NCI-H187 (cell line): ENCODE results near the gene SSH2.

ENCODE experiments used
- DNase-seq, 2 experiments: peaks; one replicate each; lab custom pipeline; 2025; lab: John Stamatoyannopoulos, UW

Gene SSH2

DNA sequence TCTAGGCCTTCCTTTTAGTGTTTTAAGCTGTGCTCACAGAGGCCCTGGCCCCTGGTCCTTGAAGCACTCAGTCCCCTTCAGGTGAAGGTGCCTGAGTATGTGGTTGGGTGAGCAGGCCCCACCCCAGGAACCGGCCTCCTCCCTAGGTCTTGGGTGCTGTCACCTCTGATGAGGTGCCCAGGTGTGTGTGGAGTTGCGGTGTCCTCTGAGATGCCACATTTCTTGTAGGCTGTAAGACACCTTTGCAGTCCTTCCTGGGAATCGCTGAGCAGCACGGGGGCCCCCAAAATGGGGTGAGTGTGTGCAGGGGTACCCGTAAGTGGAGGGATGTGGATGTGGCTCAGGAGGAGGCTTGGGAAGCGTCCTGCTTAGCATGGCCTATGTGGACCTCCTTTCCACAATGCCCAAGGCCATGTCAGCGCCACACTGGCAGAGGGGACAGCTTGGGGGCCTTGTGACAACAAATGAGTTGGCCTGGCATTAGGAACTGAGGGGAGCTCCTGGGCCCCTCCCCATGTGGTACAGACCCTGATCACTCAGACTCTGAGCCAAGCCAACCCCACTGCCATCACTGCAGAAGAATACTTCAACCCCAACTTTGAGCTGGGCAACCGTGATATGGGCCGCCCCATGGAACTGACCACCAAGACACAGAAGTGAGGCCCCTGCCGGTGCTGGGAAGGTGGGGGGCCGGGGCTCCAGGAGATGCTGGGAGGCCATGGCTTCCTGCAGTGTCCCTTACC, 318.5 kb downstream of the SSH2 start:
- DNase-seq, result no peak

DNA sequence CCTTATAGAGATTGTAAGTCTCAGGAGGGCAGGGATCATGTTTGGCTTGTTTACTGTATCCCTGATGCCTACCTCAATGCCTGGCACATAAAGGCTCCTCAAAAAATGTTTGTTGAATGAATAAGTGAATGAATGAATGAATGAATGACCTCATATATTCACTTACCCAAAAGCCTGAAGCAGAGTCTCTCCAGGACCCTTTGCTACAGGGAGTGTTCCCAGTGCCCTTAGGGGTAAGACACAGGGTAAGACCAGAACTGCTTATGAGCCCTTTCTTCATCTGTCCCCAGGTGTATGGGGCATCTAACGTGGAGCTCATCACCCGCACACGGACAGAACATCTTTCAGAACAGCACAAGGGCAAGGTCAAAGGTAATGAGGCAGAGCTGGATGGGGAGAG, 319.6 kb downstream of the SSH2 start:
- DNase-seq, result no peak

DNA sequence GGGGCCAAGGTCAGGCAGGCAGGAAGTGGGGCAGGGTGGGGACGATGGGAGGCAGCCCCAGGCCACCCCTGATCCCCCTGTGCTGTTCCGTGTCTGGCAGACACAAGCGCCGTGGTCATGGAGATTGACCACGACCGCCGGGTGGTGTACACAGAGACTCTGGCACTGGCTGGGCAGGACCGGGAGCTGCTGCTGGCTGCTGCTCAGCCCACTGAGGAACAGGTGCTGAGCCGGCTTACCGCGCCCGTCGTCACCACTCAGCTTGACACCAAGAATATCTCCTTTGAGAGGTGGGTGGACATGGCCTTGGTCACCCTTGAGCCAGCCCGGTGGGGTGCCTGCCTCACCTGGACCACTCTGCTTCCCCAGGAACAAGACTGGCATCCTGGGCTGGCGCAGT, 321.0 kb downstream of the SSH2 start:
- DNase-seq, result no peak

DNA sequence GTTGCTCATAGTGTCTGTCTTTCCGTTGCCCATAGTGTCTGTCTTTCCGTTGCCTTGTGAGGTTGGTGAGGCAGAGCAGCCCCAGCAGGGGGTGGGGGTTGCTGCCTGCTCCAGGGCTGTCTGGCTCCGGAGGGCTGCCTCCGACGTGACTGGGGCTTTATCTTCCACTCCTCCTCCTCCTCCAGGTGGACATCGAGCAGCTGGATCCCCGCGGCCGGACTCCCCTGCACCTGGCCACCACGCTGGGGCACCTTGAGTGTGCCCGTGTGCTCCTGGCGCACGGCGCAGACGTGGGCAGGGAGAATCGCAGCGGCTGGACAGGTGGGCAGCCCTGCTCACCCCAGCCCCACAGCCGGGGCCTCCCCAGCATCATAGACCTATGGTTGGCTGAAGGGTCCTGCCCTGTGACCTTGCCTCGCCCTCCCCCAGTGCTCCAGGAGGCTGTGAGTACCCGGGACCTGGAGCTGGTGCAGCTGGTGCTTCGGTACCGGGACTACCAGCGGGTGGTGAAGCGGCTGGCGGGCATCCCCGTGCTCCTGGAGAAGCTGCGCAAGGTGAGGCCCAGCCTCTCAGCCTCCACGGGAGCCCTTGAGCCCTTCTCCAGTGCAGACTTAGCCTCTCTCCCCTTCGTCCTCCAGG, 322.4 kb downstream of the SSH2 start:
- no peak for DNase-seq

DNA sequence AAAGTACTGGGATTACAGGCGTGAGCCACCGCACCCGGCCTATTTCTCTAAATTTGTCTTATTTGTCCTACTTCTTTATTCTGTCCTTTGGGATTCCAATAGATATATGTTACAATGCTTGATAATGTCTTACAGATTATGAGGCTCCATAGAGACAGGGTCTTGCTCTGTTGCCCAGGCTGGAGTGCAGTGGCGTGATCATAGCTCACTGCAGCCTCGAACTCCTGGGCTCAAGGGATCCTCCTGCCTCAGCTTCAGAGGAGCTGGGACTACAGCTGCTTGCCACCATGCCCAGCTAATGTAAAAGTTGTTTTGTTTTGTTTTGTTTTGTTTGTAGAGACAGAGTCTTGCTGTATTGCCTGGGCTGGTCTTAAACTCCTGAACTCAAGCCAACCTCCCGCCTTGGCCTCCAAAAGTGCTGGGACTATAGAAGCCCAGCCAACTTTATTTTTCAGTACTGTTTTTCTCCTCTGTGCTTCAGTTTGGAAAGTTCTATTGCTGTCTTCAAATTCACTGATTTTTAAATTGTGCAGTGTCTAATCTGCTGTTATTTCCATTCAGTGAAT, 326.8 kb downstream of the SSH2 start:
- DNase-seq, result no peak

DNA sequence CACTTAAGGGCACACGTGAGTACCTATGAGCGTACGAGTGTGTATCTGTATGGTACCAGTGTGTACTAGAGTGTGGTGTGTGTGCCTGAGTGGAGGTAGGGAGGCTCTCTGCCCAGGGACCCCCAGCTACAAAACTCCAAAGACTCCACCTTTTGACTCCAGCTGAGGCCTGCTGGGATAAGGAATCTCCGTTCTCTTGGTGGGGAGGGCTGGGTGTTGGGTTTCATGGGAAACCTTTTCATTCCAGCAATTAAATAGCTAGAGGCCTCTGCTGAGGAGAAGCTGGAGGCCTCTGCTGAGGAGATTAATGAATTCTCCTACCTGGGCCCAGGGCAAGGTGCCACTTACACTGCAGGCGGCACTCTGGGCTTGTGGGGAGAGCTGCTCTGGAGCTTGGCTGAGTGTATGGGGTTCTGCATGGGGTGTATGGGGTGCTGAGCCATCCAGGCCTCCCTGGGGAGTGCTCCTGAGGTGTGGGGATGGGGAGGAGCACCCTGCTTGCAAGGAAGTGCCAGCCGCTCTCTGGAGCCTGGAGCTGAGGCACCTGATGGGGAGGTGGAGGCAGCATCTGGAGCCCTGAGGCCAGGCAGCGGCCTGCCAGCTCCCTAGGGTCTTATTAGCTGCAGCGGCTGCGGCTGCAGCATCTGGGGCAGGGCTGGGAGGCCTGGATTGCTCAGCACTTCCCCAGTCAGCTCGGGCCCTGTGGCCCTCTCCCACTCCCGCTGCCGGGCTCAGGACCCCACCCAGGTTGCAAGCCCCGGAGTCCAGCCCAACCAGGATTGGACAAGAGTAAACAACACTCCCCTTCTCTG, 332.5 kb downstream of the SSH2 start:
- DNase-seq, result no peak

DNA sequence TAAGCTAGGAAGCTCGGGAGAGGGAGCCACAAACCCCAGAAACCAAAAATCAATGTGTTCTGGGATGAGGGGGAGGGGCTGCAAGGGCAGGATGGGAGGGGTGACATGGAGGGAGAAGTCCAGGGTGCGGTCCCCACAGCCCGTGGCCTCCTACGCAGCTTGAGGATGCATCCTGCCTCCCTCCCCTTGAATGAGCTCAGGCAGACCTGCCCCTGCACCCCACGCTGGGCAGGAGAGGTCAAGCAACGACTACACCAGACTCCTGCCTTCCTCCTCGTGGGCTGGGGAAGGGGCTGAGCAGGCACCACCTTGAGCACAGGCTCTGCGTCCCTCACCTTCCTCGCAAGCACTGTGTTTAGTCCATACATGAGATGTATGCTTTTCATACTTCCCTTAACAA, 333.2 kb downstream of the SSH2 start:
- DNase-seq, result no peak

DNA sequence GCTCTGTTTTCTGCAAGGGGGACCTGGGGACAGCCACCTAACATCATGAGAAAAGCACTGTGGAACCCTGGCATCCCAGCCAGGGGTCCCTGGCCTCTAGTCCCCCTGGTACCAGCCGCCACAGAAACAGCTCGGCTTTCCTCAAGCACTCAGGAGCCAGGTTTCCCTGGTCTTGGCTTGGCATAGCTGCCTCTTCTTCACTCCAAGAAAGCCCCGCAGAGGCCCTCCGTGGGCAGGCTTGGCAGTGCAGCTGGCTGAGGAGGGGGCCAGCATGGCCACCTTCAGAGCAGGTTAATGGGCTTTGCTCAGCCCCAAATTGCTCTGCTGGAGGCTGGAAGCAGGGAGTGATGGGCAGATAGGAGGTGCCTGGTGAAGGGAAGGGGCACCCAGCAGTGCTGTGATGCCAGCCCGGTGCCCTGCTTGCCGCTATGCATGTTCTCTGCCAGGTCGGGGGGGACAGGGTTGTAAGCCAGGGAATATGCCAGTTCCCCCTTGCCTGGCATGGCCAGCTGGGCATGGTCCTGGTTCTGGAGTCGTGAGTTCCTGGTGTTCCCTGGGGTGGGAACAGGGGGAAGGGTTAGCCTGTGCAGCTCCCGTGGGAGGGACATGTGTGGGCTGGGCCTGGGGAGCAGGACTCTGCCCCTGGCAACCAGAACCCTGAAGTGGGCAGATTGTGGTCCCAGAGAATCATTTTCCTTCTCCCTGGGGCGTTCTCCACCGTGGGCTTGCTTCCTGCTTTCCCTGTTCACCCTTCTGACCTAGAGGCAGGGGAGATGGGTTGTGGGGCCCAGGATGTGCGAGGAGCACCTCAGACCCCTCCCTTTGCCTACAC, 333.9 kb downstream of the SSH2 start:
- no peak for DNase-seq

DNA sequence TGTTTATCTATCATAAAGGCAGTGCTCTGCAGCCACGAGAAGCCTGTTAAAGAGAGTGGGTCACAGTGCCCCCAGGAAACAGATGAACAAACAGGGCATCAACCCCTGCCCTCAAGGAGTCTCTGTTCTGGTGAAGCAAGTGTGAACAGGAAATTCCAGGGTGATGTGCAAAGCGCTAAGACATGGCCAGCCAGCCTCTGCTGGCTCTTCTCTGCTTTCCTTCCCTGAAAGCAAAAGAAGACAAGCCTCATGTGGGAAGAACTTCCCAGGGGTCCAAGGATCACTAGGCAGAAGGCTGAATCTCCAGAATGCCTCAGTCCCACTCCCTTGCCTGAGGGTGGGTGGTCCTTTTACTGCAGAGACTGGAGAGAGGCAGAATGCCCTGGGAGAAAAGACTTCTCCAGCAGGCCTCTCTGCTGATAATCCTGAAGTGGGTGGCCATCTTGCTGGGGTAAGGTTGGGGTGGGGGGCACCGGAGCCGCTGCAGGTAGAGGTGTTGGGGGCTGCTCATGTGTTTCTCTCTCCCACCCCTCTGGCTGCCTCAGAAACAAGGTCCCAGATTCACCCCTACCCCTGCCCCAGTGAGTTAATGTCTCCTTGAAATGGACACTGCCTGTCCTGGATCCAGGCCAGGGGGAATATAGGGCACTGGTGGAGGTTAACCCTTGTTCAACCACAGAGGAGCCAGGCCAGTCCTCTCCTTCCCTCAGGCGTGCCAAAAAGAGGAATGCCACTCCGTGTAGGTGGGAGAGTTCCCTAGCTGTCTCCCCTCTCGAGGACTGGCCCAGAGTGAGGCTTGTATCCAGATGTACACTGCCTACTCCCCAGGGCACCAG, 334.7 kb downstream of the SSH2 start:
- DNase-seq, result no peak

DNA sequence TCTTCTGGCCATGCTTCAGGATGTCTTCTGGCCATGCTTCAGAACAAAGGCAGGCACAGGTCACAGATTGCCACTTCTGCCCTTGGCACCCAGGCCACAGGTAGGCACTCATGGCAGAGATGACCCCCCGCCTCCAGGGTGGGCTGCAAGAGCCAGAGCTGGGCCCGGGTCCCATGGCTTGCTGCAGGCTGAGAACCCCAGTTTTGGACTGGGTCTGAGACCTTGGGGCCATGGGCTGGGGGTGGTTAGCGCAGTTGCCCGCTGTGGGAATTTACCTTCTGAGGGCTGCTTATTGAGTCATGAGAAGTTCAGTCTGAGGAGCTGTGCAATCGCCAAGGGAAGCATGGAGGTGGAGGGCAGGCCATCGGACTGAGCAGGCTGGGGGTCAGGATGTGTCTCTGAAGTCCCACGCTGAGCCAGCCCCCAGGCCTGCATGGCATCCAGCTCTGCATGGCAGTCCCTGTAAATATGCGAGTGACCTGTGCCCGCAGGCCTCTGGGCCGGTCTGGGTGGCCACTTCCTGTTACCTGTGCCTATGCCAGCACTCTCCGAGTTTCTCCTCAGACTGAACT, 335.4 kb downstream of the SSH2 start:
- no peak for DNase-seq

DNA sequence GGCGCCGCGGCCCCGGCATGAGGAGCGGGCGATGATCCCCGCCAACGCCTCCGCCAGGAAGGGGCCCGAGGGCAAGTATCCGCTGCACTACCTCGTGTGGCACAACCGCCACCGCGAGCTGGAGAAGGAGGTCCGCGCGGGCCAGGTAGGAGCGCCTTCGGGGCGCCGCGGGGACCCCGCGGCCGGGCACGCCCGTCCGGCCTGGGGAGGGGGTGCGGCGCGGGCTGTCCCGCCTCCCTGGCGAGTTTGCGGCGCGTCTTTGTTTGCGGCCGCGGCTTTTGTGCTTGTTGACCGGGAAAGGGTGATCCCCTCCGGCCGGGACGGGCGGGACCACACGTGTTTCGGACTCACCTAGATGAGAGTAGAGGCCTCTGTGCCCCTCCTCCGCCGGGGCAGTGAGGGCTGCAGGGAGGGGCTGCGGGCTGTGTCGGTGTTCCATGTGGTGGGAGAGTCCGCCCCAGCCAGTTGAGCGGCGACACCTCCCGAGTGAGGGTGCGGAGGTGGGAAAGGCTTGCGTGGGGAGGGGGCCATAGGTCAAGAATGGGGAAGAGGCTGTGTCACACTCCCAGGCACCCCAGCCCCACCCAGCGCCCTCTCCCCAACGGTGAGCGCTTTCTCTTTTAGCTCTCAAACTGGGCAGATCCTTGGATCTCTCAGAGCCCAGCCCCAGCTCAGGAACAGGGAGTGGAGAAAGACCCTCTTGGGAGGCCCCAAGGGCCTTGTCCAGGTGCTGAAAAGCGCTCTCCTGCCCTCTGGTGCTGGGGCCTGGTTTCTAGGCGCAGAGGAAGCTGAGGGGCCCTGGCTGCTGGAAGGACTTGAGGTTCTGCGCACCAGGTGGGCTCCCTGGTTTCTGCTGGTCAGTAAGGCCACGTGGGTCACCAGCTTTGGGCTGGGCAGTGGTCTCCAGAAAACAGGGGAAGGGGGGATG, 336.2 kb downstream of the SSH2 start:
- DNase-seq, result no peak

DNA sequence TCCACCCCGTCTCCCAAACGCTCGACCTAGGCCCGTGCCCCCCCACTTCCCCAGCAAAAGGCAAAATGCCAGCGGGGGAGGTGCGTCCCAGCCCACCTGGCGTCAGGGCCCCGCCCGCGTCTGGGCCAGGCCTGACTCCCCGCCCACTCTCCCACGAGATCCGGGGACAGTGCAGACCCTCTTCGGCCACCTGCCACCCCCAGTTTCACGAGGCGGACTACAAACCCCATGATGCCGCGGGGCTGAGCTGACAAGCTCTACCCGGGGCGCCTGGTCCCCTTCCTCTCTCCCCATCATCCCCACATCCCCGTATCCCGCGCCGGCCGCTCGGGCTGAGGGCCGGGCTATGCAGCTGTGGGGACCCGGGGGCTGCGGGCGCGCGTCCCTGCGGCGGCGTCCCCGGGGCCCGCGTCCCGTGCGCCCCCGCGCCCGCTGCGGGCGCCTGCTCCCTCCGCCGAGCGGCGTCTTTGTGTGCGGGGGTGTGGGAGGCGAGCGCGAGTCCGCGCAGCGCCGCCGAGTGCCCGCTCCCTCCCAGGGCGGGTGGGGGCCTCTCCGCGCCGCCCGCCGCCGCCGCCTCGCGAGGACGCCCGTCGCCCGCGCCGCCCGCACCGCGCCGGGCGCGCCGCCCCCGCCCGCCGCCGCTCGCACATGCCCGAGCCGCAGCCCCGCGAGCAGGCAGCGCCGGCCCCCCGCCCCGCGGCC, 337.0 kb downstream of the SSH2 start, which contains the start of gene ANKRD13B:
ANKRD13B (plus strand) TSS at position 283 of the 702 bp plus-strand sequence. CDS start 490 bp downstream, outside the sequence.
- peak in 1 of 2 experiments; percentile 28 for DNase-seq

DNA sequence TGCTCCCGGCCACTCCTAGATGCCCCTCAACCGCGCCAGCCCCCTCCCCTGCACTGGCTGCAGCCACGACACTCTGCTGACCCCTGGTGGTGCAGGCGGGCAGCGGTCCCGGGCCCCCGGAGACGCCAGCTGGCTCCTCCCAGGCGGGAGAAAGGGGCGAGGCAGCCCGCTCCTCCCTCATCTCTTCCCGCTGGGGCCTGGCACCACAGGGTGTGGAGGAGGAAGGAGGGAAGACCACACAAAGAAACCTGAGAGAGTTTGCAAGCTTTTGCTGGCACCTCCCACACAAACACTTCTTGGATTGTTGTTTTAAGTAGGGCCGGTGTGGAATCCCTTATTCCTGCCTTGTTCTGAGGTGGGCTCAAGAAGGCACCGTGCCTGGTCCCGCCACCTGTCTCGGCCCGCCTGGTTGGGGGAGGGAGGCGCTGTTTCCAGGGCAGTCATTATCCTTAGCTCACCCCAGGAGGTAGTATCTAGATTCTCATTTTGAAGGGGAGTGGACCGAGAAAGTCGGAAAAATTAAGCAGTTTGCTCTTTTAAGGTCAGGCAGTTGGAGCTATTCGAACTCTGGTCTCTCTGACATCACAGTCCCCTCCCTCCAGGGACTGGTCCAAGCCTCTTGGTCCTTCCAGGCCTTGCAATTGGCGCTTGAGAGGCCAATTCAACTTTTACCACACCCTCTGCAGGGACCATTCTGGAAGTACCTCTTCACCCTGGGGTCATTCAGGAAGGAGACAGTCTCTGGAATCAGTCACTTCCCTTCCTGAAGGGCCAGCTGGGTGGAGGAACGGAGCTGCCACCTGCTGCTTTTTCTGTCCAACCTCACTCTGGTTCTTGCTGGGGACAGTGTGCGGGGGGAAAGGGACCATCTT, 338.1 kb downstream of the SSH2 start:
- peak; percentile 77 to 82 for DNase-seq

DNA sequence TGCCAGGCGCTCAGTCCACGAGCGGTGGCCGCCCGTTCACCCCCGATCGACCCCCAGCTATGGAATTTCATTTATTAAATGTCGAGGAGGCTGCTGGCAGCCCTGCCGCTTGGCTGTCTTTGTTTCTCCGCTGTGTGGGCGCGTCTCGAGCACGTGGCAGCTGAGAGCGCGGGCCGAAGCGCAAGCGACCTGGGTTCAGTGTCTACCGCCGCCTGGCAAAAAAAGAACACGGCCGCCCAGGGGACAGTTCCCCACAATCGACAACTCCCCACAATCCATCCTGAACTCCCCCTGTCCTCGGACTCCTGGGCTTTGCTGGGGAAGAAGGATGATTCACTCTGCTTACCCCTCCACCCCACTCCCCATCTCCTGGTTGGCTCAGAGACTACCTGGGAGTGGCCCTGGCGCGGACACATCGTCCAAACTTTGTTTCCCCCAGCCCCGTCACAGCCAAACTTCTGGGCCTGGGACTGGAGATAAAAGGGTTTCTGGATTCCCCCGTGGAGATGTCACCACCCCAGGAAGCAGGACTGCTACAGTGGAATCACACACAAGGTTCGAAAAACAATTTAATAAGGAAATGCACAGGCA, 338.8 kb downstream of the SSH2 start:
- DNase-seq, result no peak

DNA sequence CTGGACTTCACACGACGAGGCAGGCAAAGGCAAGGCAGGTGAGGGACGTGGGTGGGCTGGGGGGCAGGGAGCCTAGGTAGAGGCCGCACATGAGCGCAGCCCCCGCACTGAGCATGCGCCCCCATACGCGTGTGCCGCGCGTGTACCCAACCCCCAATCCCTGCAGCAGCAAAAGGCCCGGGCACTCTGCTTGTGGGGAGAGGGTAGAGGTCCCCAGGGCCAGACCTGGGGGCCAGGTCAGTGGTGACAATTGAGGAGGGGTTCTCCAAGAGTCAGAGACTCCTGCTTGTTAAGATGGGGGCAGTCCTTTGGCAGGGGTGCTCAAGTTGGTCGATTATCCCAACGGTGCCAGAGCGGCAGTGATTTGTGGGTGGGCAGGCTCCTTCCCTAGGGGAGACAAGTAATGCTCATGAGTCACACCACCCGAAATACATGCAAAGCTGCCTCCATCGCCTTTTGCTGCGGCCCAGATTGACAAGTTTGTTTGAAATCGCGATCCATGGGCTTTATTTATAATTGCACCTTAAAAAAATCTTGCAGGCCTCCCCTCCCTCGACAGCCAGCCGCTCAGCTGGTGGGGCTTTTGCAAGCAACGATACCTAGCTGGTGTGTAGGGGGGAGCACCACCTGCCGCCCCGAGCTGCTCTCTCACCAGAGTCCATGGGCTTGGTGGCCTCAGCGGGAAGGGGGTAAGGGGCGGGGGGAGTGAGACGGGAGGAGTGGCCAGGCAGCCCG, 339.4 kb downstream of the SSH2 start:
- DNase-seq, result no peak
